Skeletal muscle satellite cell (primary cell): ENCODE measurements around the gene LRRC75A.

Experiments
- H3K27me3 ChIP-seq: 2 replicates; pipeline ENCODE4 v1.7.0; 2013; ENCODE audit warnings: low read length; ENCODE audit not compliant: control insufficient read depth, insufficient read depth
- H3K36me3 ChIP-seq: 2 replicates; pipeline ENCODE4 v1.7.0; 2013; ENCODE audit warnings: mild to moderate bottlenecking, control low read depth, low read length; ENCODE audit not compliant: insufficient read depth
- H3K4me1 ChIP-seq: 2 replicates; pipeline ENCODE4 v1.7.0; 2013; ENCODE audit warnings: low read length; ENCODE audit not compliant: control insufficient read depth, insufficient read depth
- H3K4me2 ChIP-seq: 2 replicates; pipeline ENCODE4 v1.7.0; 2013; ENCODE audit warnings: mild to moderate bottlenecking, low read length
- H3K4me3 ChIP-seq: 2 replicates; pipeline ENCODE4 v1.7.0; 2013; ENCODE audit warnings: low read length
- H3K9ac ChIP-seq: 2 replicates; pipeline ENCODE4 v1.7.0; 2013; ENCODE audit warnings: mild to moderate bottlenecking, low read depth, low read length, moderate library complexity
- H3K9me3 ChIP-seq: replicated peaks from 2 replicates; pipeline ENCODE4 v1.7.0; 2013; ENCODE audit warnings: mild to moderate bottlenecking, control low read depth, low read length

LRRC75A gene

DNA sequence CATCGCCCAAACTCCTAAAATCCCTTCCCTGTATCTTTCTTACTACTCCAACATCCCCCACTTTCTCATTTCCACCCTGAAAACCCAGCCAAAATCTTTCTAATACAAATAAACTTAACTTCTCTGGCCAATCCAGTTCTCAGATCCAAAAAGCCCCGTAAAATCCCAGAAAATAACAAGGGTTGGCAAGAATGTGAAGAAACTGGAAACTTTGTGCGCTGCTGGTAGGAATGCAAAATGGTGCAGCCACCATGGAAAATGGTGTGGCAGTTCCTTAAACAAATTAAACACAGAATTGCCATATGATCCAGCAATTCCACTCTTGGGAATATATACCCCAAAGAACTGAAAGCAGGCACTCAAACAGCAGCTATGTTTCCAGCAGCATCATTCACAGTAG is 24.1 kb downstream of the LRRC75A start:
- Histone ChIP-seq H3K4me1 (peaks cover 18% of the 10 kb centered on the region), H3K9me3 (no peaks in the 10 kb centered on the region), H3K36me3 (no peaks in the 10 kb centered on the region), H3K9ac (no peak overlapping the region), H3K27me3 (peaks cover 22% of the 10 kb centered on the region), H3K4me3 (no peak overlapping the region), H3K4me2 (no peak overlapping the region)

GRCh38 chr17:16467044-16467443 is 24.9 kb downstream of the LRRC75A start:
- no peak overlapping the region for H3K4me3 ChIP-seq

DNA sequence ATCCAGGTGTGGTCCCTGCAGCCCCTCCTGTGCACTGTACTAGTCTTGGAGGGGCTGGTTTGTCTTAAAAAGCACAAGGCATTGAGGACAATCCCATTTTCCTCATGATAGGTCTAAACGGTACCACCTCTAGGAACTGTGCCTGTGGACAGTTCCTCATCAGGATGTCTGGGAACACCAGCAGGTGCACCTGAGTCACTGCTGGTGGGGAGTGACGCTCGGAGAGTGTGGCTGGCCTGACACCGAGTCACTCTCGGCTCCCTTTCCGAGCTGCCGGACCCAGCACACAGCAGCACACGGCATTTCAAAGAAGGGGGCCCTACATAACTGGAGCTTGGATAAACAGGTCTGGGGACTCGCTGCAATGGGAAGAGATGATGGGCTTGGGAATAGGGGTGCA is 25.6 kb downstream of the LRRC75A start:
- Histone ChIP-seq H3K27me3 (peaks cover 18% of the 10 kb centered on the region), H3K9me3 (no peaks in the 10 kb centered on the region), H3K4me3 (no peak overlapping the region), H3K4me1 (peaks cover 12% of the 10 kb centered on the region), H3K36me3 (peaks cover 2% of the 10 kb centered on the region), H3K4me2 (no peak overlapping the region), H3K9ac (no peak overlapping the region)

More at GRCh38 chr17:16467044-16467443, 24.9 kb downstream of the LRRC75A start:
- Histone ChIP-seq H3K9ac (no peak overlapping the region), H3K4me2 (no peak overlapping the region), H3K4me1 (peaks cover 12% of the 10 kb centered on the region), H3K36me3 (peaks cover 2% of the 10 kb centered on the region), H3K9me3 (no peaks in the 10 kb centered on the region), H3K27me3 (peaks cover 22% of the 10 kb centered on the region)

- H3K27me3 ChIP-seq = peaks cover 13% of the 10 kb centered on the region
- peaks cover 2% of the 10 kb centered on the region for H3K36me3 ChIP-seq
Observed at GRCh38 chr17:16465861-16466338, 26.1 kb downstream of the LRRC75A start.

DNA sequence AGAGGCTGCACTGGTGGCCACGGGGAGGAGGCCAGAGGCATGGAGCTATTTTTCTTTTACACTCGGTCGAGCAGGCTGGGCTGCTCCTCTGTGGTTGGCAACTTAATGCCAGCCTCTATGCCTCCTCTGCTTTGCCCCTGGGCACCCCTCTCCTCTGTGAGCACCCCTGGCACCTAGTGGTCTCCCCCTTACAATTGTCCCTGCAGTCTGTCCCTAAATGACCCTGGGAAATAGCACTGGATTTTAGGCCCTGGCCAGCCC is 27.0 kb downstream of the LRRC75A start:
- Histone ChIP-seq H3K9ac (no peak overlapping the region), H3K4me1 (peaks cover 12% of the 10 kb centered on the region)

More at GRCh38 chr17:16465861-16466338, 26.1 kb downstream of the LRRC75A start:
- peaks cover 12% of the 10 kb centered on the region for H3K4me1 ChIP-seq
- no peak overlapping the region for H3K4me3 ChIP-seq
- no peak overlapping the region for H3K4me2 ChIP-seq
- no peak overlapping the region for H3K9ac ChIP-seq
- H3K9me3 ChIP-seq = no peaks in the 10 kb centered on the region

DNA sequence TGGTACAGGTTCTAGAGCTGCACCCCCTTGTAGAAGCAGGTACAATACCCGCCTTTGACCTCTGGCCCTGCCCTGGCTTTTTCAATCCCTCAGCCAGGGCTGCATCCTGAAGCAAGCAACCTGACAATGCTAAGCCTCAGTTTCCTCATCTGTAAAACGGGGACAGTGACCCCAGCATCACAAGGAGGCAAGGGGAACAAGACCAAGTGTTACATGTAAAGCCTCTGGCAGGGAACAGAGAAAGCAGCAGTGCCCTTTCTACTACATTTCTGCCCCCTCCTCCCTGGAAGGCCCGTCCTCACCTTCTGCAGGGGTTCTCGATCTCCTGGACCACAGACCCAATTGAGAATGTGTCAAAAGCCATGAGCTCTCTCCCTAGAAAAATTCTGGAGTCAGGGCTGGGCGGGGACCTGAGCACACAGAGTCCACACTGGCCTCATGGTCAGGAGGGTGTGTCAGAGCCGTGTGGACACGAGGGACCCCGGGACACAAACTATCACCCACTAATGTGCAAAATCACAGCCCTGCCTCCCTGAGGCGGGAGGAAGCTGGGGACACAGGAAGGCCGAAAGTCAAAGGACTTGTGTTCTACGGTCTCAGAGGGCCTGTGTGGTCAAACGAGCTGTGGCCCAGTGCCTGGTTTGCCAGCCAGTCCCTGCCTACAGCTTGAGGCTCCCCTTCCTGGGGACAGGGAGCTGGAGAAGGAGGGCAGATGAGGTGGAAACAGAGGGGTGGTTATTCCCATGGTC is 27.5 kb downstream of the LRRC75A start:
- H3K9me3 ChIP-seq = no peaks in the 10 kb centered on the region
- H3K4me1 ChIP-seq = peaks cover 12% of the 10 kb centered on the region
- no peak overlapping the region for H3K4me2 ChIP-seq
- no peak overlapping the region for H3K9ac ChIP-seq
- no peak overlapping the region for H3K4me3 ChIP-seq
- H3K27me3 ChIP-seq = peaks cover 5% of the 10 kb centered on the region
- H3K36me3 ChIP-seq = peaks cover 2% of the 10 kb centered on the region

More for the DNA sequence above, 27.0 kb downstream of the LRRC75A start:
- Histone ChIP-seq H3K36me3 (peaks cover 2% of the 10 kb centered on the region), H3K9me3 (no peaks in the 10 kb centered on the region), H3K4me3 (no peak overlapping the region), H3K4me2 (no peak overlapping the region), H3K27me3 (peaks cover 9% of the 10 kb centered on the region)

- Histone ChIP-seq H3K4me1 (peaks cover 12% of the 10 kb centered on the region), H3K9ac (no peak overlapping the region), H3K4me2 (peak overlapping the region; percentile 14), H3K9me3 (no peaks in the 10 kb centered on the region), H3K36me3 (peaks cover 2% of the 10 kb centered on the region), H3K27me3 (peaks cover 3% of the 10 kb centered on the region), H3K4me3 (no peak overlapping the region)
Observed at GRCh38 chr17:16463358-16464302, 28.4 kb downstream of the LRRC75A start.

GRCh38 chr17:16462070-16462864 is 29.7 kb downstream of the LRRC75A start:
- no peak overlapping the region for H3K4me3 ChIP-seq
- peaks cover 12% of the 10 kb centered on the region for H3K4me1 ChIP-seq
- H3K4me2 ChIP-seq = no peak overlapping the region
- H3K9ac ChIP-seq = no peak overlapping the region
- no peaks in the 10 kb centered on the region for H3K9me3 ChIP-seq
- peaks cover 2% of the 10 kb centered on the region for H3K36me3 ChIP-seq
- H3K27me3 ChIP-seq = no peaks in the 10 kb centered on the region

- Histone ChIP-seq H3K4me2 (no peak overlapping the region), H3K27me3 (no peaks in the 10 kb centered on the region), H3K4me1 (peaks cover 12% of the 10 kb centered on the region), H3K4me3 (no peak overlapping the region), H3K9ac (no peak overlapping the region), H3K9me3 (no peaks in the 10 kb centered on the region), H3K36me3 (peaks cover 2% of the 10 kb centered on the region)
Observed at GRCh38 chr17:16461606-16461866, 30.5 kb downstream of the LRRC75A start.

DNA sequence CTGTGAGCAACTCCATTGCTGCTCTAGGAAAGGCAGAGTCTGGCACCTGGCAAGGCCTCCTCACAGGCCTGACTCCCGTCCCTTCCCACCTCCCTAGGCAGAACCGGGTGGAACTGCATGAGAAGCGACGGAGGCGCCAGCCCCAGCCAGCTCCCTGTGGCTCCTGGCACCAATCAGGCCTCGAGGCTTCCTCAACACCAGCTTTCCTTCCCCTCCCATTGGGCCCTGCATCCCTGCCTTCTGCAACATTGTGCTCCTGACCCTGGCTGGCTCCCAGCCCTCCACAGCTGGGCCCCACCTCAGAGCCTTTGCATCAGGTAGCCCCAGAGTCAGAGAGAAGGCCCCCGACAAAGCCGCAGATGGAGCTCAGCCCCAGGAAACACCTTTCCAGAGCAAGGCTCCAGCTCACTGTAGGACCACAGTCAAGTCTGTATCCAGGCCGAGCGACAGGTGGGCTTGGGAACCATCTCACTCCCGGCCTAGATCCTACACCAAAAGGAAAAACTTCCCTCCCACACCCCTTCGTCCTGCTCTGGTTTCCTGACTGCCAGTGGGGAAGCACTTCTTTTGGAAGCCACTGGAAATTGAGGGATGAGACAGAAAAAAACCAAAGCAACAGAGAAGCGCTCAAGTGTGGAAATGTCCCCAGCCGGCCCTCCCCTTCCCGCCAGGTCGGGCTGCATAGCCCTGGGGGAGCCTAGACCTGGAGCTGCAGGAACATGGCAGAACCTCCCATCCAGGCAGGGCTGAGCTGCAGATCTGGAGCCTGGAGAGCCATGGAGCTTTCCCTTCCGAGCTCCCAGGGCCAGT is 31.0 kb downstream of the LRRC75A start:
- H3K4me1 ChIP-seq = peaks cover 12% of the 10 kb centered on the region
- H3K9ac ChIP-seq = no peak overlapping the region
- peaks cover 2% of the 10 kb centered on the region for H3K36me3 ChIP-seq
- H3K9me3 ChIP-seq = no peaks in the 10 kb centered on the region
- H3K4me2 ChIP-seq = no peak overlapping the region
- no peaks in the 10 kb centered on the region for H3K27me3 ChIP-seq
- H3K4me3 ChIP-seq = no peak overlapping the region
